ENCODE results near the gene FUOM. TPM values are rescaled to one million over a fixed set of nuclear protein-coding genes. Genes with fewer than 3 reads are reported as not detected.
A peak's percentile ranks its signal among the peaks of the same experiment; 100 is the strongest.

Gene FUOM
- total and polyA plus RNA-seq, 9 of the 15 experiments (the other 6 are each of a cell fraction or from before 2014, with no cell fraction given), result 1.8 to 96.1 (median 27.0) TPM

- TF ChIP-seq MAZ (CRISPR knock-in tag; conservative IDR thresholded peaks at IDR 0.05 in 1 of 2, IDR thresholded peaks at IDR 0.05 in 1 of 2), result 0 out of 4 replicates have a peak, but pooled peaks of 1 of the 2 experiments have one; percentile 7
- TF ChIP-seq TFAP4 (CRISPR knock-in tag; IDR thresholded peaks at IDR 0.05; ENCODE audit: borderline replicate concordance), result peak; percentile 22; the same call in 1 of the 2 replicates
- TF ChIP-seq ZNF512 (tag; IDR thresholded peaks at IDR 0.05), result no peak
- peak; percentile 73; the same call in 1 of the 2 replicates for TF ChIP-seq ATF7 (IDR thresholded peaks at IDR 0.05)
- no peak for TF ChIP-seq NCOA6 (IDR thresholded peaks at IDR 0.05)
- peak; percentile 38; the same call in 1 of the 2 replicates for TF ChIP-seq CREM (IDR thresholded peaks at IDR 0.05; ENCODE audit: low read depth)
- no peak for TF ChIP-seq CSDE1 (IDR thresholded peaks at IDR 0.05)
- TF ChIP-seq ZNF41 (CRISPR knock-in tag; conservative IDR thresholded peaks at IDR 0.05), result no peak
- TF ChIP-seq HMBOX1 (IDR thresholded peaks at IDR 0.05), result no peak
- TF ChIP-seq PRPF4 (IDR thresholded peaks at IDR 0.05; ENCODE audit: insufficient read depth, low read depth, low read length, poor library complexity, severe bottlenecking), result no peak
- TF ChIP-seq STAT5B (CRISPR knock-in tag; IDR thresholded peaks at IDR 0.05), result no peak
- no peak for TF ChIP-seq CGGBP1 (CRISPR knock-in tag; IDR thresholded peaks at IDR 0.05)
- TF ChIP-seq SRSF7 (optimal IDR thresholded peaks at IDR 0.05; ENCODE audit: low read depth, low read length), result no peak
- no peak for TF ChIP-seq FOS (IDR thresholded peaks at IDR 0.05; ENCODE audit: extremely low read depth, insufficient read length)
- no peak for TF ChIP-seq ELK1 (CRISPR knock-in tag; IDR thresholded peaks at IDR 0.05)
Observed at GRCh38 chr10:133309100-133309719, 48.6 kb downstream of the FUOM start (continued).

Data from K562 (cell line).